Epidermal melanocyte (primary cell): ENCODE measurements around the gene CLIC6.
"Not testable (repeated sequence)": the region's sequence is repeated elsewhere in the genome, so short reads cannot be mapped to it uniquely, and the experiment has no call there.

Experiments used
- DNase-seq: peaks from one replicate; pipeline ENCODE4 v3.0.0; 2011; ENCODE audit warnings: low spot score; ENCODE audit not compliant: insufficient read length

Gene CLIC6

DNA sequence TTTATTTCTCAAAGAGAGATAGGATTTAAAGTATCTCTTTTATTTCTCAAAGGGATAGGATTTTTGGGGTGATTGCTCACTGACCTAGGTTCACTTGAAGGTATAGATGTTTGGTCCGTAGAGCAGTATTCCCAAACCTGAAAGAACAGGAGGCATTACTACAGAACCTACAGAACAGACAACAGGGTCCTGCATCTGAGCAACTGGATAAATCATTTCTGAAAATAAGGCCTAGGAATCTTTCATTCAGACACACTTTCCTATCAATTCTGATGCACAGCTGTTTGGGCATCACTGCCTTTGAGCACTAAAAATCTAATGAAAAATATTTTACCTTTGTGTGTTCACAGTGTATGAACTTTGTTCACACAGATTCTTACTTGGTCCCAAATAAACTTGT lies 17.2 kb upstream of the CLIC6 start:
- no peak for DNase-seq

DNA sequence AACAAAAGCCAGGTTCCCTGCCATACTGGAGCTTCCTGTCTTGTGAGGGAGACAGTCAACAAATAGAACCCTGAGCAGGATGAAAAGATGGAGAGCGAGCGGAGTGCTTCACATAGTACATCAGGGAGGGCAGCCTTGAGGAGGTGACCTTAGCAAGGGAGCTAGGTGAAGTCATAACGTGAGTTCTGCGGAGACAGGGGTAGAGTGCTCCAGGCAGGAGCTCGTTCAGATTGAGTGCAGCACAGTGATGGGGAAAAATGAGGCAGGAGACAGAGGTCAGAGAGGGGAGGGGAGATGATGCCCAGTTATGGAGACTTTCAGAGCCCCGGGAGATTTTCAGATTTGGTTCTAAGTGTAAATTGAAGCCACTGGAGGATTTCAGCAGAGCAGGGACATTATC lies 15.3 kb upstream of the CLIC6 start:
- no peak for DNase-seq

DNA sequence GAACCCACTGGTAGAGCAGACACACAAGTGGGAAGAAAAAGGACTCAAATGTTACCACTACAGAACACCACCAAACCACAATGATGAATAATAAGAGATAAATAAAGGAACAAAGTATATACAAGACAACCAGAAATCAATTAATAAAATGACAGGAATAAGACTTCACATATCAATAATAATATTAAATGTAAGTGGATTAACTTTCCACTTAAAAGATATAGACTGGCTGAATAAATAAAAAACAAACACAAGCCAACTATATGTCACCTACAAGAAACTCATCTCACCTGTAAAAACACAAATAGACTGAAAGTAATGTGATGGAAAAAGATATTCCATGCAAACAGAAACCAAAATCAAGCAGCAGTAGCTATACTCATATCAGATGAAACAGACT lies 6.9 kb upstream of the CLIC6 start:
- no peak for DNase-seq

DNA sequence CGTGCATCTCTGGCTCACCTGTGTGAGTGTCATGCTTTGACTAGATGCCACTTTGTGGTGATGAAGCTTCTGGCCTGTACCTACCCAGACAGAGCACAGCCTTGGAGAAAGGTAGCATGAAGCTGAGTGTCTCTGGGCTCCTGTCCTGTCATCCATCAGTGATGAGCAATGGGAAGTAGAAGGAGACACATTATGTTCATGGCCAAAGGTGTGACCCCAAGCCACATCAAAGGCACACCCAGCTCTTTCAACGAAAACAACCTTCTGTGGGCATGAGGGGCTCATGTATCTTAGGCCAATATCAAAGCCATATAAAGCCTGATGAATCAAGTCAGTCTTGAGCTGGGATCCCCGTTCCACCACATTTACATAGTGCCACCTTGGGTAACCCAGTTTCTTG lies 1.0 kb upstream of the CLIC6 start:
- DNase-seq = no peak

DNA sequence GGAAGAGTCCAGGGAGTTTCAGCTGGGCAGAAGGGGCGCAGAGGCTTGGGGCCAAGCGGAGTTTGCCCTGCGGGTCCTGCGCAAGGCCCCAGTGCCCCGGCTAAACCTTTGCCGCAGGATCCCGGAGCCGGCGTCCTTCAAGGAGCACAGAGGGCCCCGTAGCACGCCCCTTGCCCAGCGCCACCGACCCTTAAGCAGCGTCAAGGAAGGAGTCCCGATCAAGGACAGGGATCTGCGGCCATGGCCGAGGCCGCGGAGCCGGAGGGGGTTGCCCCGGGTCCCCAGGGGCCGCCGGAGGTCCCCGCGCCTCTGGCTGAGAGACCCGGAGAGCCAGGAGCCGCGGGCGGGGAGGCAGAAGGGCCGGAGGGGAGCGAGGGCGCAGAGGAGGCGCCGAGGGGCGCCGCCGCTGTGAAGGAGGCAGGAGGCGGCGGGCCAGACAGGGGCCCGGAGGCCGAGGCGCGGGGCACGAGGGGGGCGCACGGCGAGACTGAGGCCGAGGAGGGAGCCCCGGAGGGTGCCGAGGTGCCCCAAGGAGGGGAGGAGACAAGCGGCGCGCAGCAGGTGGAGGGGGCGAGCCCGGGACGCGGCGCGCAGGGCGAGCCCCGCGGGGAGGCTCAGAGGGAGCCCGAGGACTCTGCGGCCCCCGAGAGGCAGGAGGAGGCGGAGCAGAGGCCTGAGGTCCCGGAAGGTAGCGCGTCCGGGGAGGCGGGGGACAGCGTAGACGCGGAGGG lies 520 bp downstream of the CLIC6 start:
- no peak for DNase-seq

DNA sequence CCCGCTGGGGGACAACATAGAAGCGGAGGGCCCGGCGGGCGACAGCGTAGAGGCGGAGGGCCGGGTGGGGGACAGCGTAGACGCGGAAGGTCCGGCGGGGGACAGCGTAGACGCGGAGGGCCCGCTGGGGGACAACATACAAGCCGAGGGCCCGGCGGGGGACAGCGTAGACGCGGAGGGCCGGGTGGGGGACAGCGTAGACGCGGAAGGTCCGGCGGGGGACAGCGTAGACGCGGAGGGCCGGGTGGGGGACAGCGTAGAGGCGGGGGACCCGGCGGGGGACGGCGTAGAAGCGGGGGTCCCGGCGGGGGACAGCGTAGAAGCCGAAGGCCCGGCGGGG lies 1.1 kb downstream of the CLIC6 start:
- DNase-seq = not testable (repeated sequence)

DNA sequence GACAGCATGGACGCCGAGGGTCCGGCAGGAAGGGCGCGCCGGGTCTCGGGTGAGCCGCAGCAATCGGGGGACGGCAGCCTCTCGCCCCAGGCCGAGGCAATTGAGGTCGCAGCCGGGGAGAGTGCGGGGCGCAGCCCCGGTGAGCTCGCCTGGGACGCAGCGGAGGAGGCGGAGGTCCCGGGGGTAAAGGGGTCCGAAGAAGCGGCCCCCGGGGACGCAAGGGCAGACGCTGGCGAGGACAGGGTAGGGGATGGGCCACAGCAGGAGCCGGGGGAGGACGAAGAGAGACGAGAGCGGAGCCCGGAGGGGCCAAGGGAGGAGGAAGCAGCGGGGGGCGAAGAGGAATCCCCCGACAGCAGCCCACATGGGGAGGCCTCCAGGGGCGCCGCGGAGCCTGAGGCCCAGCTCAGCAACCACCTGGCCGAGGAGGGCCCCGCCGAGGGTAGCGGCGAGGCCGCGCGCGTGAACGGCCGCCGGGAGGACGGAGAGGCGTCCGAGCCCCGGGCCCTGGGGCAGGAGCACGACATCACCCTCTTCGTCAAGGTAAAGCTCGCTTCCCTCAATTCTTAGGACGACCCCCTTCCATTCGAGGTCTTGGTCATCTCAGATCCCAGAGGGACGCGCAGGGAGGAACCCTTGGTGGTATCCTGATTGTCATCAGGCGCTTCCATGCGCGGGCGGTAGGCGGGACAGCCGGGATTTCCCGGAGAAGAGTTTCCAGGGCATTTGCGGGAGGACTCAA lies 1.6 kb downstream of the CLIC6 start:
- DNase-seq = no peak

DNA sequence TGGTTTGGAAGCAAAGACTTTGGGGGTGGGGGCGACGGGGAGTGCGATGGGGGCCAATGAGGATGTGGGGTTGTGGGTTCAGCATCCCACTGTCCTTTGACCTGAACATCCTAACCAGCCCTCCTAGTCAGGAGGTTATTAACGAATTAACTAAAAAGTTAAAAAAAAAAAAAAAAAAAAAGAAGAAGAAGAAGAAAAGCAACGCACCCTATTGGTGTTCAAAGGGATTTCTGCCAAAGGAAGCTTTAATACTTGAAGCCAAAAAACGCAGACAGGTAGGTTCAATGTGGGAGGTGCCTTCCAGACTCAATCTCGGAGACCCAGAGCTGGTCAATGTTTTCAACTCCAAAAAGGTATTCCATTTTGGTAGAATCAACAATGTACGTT lies 2.2 kb downstream of the CLIC6 start:
- no peak for DNase-seq

DNA sequence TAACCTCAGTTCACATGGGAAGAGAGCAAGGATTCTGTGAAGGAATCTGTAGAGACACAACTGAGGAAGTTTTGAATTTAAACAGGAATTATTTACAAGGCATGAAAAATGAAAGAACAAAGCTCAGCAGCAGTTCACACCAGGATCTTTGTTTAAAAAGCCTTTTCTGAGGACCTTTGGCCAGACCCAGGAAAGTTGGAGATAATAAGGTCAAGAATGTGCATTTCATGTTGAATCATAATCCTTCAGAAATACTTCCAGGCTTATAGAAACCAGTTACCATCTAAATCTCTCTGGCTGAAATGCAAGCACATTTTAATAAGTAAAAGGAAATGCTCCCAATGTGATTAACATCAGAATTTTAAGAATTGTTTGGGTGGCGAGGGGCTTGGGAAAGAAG lies 2.7 kb downstream of the CLIC6 start:
- DNase-seq = no peak

DNA sequence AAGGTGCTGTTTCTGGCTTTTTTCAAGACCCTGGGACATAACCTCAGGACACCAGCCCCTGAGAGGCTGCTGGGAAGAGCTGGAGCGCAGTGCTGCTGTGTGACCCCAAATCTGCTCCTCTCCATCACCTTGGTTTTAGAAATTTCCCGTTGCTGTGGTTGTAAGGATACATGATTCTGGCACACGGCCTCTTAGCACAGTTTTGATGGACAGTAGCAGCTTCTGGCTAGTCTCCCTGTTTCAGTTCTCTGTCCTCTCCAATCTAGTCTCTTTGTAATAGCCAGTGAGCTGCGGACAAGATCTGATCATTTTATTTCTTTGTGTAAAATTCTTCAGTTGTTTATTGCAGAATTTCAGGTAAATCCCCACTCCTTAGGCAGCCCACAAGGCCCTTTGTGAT lies 3.1 kb downstream of the CLIC6 start:
- no peak for DNase-seq

DNA sequence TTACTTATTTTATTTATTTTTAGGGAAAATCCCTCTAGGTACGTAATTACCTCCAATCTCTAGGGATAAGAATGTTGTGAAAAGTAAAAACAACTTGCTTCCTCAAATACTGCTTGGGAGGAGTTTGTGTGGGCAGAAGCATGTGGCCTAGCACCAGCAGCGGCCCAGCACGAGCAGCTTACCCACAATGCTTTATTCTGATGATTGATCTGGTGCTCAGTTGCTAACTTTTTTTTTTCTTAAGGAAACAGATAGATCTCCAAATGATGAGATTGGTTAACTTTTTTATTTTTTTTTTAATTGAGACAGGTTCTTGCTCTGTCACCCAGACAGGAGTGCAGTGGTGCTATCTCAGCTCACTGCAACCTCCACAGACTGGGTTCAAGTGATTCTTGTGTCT lies 4.2 kb downstream of the CLIC6 start:
- DNase-seq = no peak

DNA sequence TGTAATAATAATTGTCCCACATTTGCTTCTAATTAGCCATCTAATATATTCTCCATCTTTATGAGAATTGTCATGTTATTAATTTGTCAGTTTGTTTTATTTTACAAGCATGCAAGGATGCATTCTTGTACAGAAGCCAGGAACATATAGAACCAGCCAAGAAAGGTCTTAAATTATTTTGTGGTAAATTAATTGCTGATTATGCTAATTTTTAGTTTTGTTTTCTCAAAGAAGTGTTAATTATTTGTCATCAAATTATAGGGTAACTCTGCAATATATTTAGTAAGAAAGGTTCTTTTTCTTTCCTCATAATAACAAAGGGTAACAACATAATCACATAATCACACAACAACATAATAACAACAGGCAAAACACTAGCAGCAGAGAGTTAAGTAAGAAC lies 5.7 kb downstream of the CLIC6 start:
- no peak for DNase-seq

DNA sequence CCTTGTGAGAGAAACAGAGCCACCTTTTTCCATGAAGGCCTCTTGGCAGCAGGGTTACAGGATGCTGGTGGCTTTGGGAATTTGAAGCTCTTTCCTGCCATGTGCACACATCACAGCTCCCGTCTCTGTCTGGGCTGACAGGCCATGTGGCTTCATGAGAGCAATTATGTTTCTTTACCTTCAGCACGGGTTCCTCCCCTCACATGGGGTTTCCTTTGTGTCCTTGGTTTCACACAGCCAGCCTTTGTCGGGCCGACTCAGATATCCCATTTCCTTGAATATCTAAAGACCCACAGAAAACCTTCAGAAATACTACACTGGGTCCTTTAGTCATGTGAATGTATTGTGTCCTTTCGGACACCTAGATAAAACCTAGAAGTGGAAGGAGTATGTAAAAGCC lies 7.1 kb downstream of the CLIC6 start:
- DNase-seq = no peak

DNA sequence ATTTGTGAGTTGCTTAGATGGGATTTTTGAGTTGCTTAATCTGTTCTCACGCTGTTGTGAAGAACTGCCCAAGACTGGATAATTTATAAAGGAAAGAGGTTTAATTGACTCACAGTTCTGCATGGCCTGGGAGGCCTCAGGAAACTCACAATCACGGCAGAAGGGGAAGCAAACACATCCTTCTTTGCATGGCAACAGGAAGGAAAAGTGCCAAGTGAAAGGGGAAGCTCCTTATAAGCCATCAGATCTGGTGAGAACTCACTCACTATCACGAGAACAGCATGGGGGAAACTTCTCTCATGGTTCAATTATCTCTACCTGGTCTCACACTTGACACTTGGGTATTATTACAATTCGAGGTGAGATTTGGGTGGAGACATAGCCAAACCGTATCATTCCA lies 10.3 kb downstream of the CLIC6 start:
- DNase-seq = no peak

DNA sequence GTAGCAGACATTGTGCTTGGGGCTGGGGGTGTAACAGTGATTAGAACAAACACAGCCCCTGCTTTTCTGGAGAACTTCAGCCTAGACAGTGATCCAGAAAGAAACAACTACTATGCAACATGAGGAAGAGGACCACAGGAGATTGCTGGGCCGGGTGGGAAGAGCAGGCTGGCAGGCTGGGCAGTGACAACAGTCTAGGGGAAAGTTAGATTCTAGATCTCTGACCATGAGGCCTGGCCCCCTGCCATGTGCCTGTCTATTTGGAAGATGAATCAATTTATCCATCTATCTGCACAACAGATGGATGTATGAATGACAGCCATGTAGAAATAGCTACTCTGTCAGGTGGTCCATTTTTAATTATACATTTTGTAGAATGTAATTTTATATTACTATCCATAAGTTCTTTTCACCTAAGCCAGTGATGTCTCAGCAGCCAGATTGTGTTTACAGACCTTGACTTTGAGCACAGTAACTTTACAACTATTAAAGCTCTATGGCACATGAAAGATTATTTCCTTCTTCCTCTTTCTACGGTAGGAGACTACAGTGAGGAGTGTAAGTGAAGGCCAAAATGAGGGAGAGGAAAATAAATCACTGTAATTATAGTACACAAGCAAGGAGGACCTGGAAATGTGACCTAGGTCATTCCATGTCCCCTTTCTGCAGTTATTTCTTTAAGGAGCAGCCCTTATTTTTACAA lies 15.5 kb downstream of the CLIC6 start:
- DNase-seq = no peak

DNA sequence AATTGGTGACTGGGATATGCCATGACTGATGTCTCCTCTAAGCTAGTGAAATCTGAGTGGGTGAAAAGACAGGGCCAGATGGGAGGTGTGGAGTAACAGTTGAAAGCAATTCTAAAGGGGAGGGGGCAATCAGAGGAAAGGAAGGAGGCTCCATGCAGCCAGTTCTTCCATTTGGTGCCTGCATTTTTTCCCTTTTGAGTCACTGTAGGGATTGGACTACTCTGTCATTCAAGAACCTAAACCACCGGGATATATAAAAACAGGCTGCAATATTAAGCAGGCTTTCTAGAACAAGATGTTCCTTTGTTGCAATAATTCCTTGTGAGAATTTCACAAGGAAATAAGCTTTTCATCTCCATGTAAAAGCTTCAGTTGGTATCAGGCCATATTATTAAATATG lies 18.3 kb downstream of the CLIC6 start:
- DNase-seq = no peak

DNA sequence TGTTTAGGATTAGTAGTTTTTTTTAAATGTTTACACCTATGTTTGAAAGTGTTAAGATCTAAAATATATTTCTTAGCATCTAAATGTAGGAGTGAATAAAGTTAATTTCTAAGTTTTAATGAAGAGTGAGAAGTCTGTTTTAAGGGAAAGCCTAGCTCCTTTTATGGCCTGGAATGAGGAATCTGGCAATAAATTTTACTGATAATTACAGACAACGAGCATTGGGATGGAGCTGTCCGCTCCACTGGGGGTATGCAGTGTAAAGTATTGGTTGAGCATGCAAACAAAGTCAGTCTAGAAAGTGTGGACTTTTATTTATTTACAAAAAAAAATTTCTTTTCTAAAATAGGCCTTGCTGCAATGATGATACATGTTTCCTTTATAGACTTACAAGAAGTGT lies 19.0 kb downstream of the CLIC6 start:
- no peak for DNase-seq

DNA sequence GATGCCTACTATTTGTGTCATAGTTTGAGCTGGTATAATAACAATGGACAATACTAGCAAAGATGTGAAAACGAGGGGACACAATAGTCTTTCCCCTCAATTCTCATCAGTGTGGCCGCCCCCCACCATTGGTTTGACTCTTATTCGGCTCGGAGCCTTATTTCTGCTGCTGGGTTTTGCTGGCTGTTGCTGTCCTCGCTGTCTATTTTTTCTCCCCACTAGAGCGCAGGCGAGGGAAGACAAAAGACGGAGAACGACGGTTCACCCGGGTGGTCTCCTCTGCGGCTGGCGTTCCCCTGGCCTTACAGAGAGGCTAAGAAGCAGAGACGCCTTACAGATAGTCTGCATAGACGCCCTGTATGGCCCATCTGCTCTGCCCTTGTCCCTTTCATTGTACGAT lies 19.4 kb downstream of the CLIC6 start:
- DNase-seq = no peak

DNA sequence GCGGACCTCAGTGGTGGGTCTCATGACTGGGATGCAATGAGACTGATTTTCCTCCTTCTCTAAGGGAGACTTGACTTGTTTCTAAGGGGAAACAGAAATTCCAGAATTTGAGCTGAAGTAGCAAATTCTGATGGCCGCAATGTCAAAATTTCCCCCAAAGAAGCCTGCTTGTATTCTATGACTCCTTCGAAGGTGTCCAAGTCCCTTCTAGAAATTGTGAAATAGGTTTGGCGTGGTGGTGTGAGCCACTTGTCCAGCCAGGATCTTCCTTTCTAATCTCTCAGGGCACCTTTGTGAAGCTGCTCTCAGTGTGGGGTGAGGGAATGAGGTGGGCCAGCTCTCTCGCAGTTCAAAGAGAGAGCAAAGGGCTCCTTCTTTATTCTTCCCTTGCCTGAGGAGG lies 19.9 kb downstream of the CLIC6 start:
- no peak for DNase-seq

DNA sequence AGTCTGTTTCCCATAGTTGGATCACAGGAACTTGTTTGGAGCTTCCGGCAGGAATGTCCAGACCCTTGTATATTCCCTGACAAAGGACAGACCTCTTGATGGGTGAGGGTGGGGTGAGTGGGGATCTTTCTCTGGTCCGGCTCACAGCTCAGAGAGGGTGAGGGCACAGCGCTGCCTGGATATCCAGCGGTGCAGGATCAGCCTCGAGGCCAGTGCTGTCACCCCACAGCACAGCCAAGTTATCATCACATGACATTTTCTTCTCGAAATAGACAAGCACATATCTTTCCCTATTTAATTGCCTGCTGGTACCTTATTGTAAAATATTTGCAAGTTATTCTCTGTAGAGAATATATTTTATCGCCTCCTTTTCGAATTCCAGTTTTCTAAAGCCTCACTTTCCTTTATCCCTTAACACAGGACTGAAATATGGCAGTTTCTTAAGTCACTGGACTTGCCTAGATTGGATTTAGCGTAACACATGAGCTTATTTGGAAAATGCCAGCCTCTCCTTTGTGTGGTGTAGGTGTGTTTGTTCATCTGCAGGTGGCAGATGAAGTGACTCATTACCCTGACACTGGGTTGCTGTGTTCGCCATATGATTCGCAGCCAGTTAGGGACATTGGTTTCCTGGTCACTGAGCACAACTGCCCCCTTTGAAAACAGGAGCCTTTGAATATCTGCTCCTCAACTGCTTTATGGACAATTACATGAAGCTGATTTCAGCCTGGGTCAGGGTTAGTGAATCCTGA lies 21.4 kb downstream of the CLIC6 start:
- DNase-seq = no peak

DNA sequence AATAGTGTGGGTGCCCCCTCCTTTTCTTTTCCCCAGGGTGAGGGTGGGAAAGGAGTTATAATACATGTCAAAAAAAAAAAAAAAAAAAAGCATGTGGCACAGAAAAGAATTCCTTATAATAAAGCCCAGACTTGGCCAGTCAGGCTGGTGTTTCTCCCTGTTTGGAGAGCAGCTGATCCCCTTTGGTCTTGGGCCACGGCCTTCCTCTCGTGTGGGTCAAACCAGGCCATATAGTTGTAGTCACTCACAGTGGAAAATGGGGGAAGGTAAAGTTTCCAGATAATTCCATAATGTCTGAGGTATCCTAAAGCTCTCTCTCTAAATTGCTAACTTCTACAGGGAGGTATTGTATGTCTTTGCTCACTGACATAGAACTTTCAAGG lies 22.0 kb downstream of the CLIC6 start:
- DNase-seq = no peak

DNA sequence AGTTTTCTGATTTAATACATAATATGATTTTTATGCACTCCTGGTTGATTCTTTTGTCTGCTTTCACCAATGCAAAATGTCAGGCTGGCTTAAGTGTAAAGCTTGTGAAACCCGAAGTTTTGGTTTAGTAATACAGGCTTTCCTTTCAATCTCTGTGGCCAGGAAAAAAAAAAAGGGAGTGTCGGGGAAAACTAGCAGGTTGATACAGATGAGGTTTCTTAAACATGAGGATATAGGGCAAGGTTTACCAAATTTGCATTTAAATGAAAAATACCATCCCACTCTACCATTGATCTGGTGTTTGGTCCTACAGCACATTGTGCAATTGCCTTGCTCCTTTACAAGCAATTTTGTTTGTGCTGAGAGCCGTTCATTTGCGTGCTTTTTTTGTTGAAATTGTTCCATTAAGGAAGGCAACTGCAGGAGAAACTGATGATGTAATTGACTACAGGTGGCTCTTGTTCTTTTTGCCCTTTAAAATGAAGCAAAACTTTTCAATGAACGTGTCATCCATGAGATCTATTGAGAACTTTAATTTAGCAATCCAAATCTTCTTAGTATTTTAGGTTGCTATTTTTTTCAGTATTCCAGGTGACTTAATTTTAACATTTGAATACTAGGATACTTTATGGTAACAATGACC lies 22.7 kb downstream of the CLIC6 start:
- no peak for DNase-seq
